Osteoblast (primary cell): ENCODE results near the gene NEK5. TPM values are rescaled to one million over a fixed set of nuclear protein-coding genes. Genes with fewer than 3 reads are reported as not detected.

Source experiments
- DNase-seq: peaks from one replicate; pipeline ENCODE4 v3.0.0; 2011; ENCODE audit warnings: low spot score, mixed read lengths; ENCODE audit not compliant: insufficient read length; ENCODE audit errors: missing footprints
- H2AFZ ChIP-seq: 2 replicates; pipeline ENCODE4 v1.6.0; 2011; ENCODE audit warnings: mild to moderate bottlenecking, low read length
- H3K27ac ChIP-seq: 2 replicates; pipeline ENCODE4 v1.5.1; 2011; ENCODE audit warnings: mild to moderate bottlenecking, low read depth, low read length, moderate library complexity
- H3K27me3 ChIP-seq: 2 replicates; pipeline ENCODE4 v1.6.0; 2012; ENCODE audit warnings: mild to moderate bottlenecking, control low read depth, inconsistent platforms, low read length, moderate library complexity; ENCODE audit not compliant: insufficient read depth
- H3K36me3 ChIP-seq: 2 replicates; pipeline ENCODE4 v1.5.1; 2011; ENCODE audit warnings: mild to moderate bottlenecking, low read length, control low read depth, moderate library complexity; ENCODE audit not compliant: insufficient read depth
- H3K4me1 ChIP-seq: 2 replicates; pipeline ENCODE4 v1.5.1; 2011; ENCODE audit warnings: mild to moderate bottlenecking, low read length, control low read depth, moderate library complexity; ENCODE audit not compliant: insufficient read depth
- H3K4me2 ChIP-seq: 2 replicates; pipeline ENCODE4 v1.6.0; 2011; ENCODE audit warnings: mild to moderate bottlenecking, low read length; ENCODE audit not compliant: insufficient read depth
- H3K4me3 ChIP-seq: fragments of 200-600 bp; sonication (generic); 3 replicates; pipeline ENCODE4 v1.5.1; 2012; ENCODE audit warnings: mild to moderate bottlenecking, low read length, inconsistent platforms; ENCODE audit not compliant: insufficient read depth
- H3K79me2 ChIP-seq: 2 replicates; pipeline ENCODE4 v1.6.0; 2012; ENCODE audit warnings: mild to moderate bottlenecking, low read length, control low read depth, inconsistent platforms; ENCODE audit not compliant: insufficient read depth
- H3K9me3 ChIP-seq: 2 replicates; pipeline ENCODE4 v1.5.1; 2011; ENCODE audit warnings: low read depth, low read length, control low read depth
- H4K20me1 ChIP-seq: 2 replicates; pipeline ENCODE4 v1.6.0; 2012; ENCODE audit warnings: mild to moderate bottlenecking, low read length, control low read depth; ENCODE audit not compliant: insufficient read depth
- CTCF ChIP-seq: IDR thresholded peaks from 2 replicates; pipeline ENCODE4 v1.5.1; 2011; ENCODE audit warnings: mild to moderate bottlenecking, low read depth, low read length, moderate library complexity; ENCODE audit errors: extremely low read depth
- total RNA-seq: library from RNA; depleted of rRNA; stranded (reverse); fragments of >200 nt; gene quantifications from 2 replicates; pipeline ENCODE4 v1.2.3, GENCODE V29; 2012

The NEK5 gene
- total RNA-seq, 1 donor: 0.36 TPM

GRCh38 chr13:52147225-52147624 lies 18.4 kb upstream of the NEK5 start:
- Histone ChIP-seq H3K4me2 (no peak overlapping the region), H3K9me3 (no peaks in the 10 kb centered on the region), H3K27me3 (no peaks in the 10 kb centered on the region), H3K79me2 (no peaks in the 10 kb centered on the region), H4K20me1 (no peaks in the 10 kb centered on the region), H3K4me3 (no peak overlapping the region), H3K4me1 (no peaks in the 10 kb centered on the region), H2AFZ (no peak overlapping the region), H3K36me3 (peaks cover 23% of the 10 kb centered on the region), H3K27ac (no peak overlapping the region)
- no peak for DNase-seq
- TF ChIP-seq CTCF: no peak

GRCh38 chr13:52141299-52141698 lies 12.4 kb upstream of the NEK5 start:
- Histone ChIP-seq H4K20me1 (no peaks in the 10 kb centered on the region), H3K4me2 (no peak overlapping the region), H3K36me3 (peaks cover 3% of the 10 kb centered on the region), H3K27ac (no peak overlapping the region), H3K9me3 (no peaks in the 10 kb centered on the region), H3K79me2 (no peaks in the 10 kb centered on the region), H3K4me1 (no peaks in the 10 kb centered on the region), H2AFZ (no peak overlapping the region), H3K4me3 (no peak overlapping the region), H3K27me3 (no peaks in the 10 kb centered on the region)
- no peak for TF ChIP-seq CTCF
- DNase-seq: no peak

GRCh38 chr13:52137489-52137888 lies 8.6 kb upstream of the NEK5 start:
- TF ChIP-seq CTCF: no peak
- peaks cover 17% of the 10 kb centered on the region for H3K36me3 ChIP-seq
- H4K20me1 ChIP-seq: no peaks in the 10 kb centered on the region
- H3K79me2 ChIP-seq: no peaks in the 10 kb centered on the region
- DNase-seq: no peak
- H3K9me3 ChIP-seq: no peaks in the 10 kb centered on the region
- H3K4me2 ChIP-seq: no peak overlapping the region
- no peaks in the 10 kb centered on the region for H3K27me3 ChIP-seq
- no peaks in the 10 kb centered on the region for H3K4me1 ChIP-seq
- no peak overlapping the region for H3K27ac ChIP-seq
- no peak overlapping the region for H3K4me3 ChIP-seq
- no peak overlapping the region for H2AFZ ChIP-seq

GRCh38 chr13:52136763-52137162 lies 7.9 kb upstream of the NEK5 start:
- TF ChIP-seq CTCF: no peak
- Histone ChIP-seq H2AFZ (no peak overlapping the region), H3K4me3 (no peak overlapping the region), H3K4me1 (no peaks in the 10 kb centered on the region), H3K27me3 (no peaks in the 10 kb centered on the region), H3K79me2 (no peaks in the 10 kb centered on the region), H4K20me1 (no peaks in the 10 kb centered on the region), H3K27ac (no peak overlapping the region), H3K4me2 (no peak overlapping the region), H3K36me3 (peaks cover 19% of the 10 kb centered on the region), H3K9me3 (no peaks in the 10 kb centered on the region)
- DNase-seq: no peak
